GM19099 (cell line): ENCODE results near the gene CPXM1.

ENCODE experiments used
- POLR2A ChIP-seq: IDR thresholded peaks from 3 replicates; pipeline ENCODE4 v1.6.1; 2011; ENCODE audit warnings: low read depth; ENCODE audit not compliant: insufficient read length; ENCODE audit errors: extremely low read depth

Gene CPXM1

GRCh38 chr20:2834401-2835110 lies 34.1 kb upstream of the CPXM1 start:
- TF ChIP-seq POLR2A, result no peak

GRCh38 chr20:2833761-2834160 lies 33.3 kb upstream of the CPXM1 start:
- no peak for TF ChIP-seq POLR2A

- TF ChIP-seq POLR2A, result no peak
These were observed 28.9 kb upstream of the CPXM1 start for GRCh38 chr20:2829376-2829775.

GRCh38 chr20:2826655-2827054 lies 26.2 kb upstream of the CPXM1 start:
- TF ChIP-seq POLR2A, result no peak

GRCh38 chr20:2825761-2826160 lies 25.3 kb upstream of the CPXM1 start:
- no peak for TF ChIP-seq POLR2A

GRCh38 chr20:2822073-2822472 lies 21.6 kb upstream of the CPXM1 start:
- no peak for TF ChIP-seq POLR2A

- no peak for TF ChIP-seq POLR2A
These were observed 20.8 kb upstream of the CPXM1 start for GRCh38 chr20:2820896-2821869.

- TF ChIP-seq POLR2A, result no peak
These were observed 19.9 kb upstream of the CPXM1 start for GRCh38 chr20:2820084-2820895.

- no peak for TF ChIP-seq POLR2A
These were observed 17.6 kb upstream of the CPXM1 start for GRCh38 chr20:2817891-2818595.

GRCh38 chr20:2817341-2817726 lies 16.9 kb upstream of the CPXM1 start:
- no peak for TF ChIP-seq POLR2A

GRCh38 chr20:2816583-2817340 lies 16.3 kb upstream of the CPXM1 start:
- TF ChIP-seq POLR2A, result no peak

- no peak for TF ChIP-seq POLR2A
These were observed 15.7 kb upstream of the CPXM1 start, which contains the start of gene TMEM239 for GRCh38 chr20:2816030-2816582. Gene TMEM239, plus strand, starts transcription at chr20:2816364. Its CDS starts 191 bp downstream, at chr20:2816555.

GRCh38 chr20:2815242-2815900 lies 14.9 kb upstream of the CPXM1 start:
- no peak for TF ChIP-seq POLR2A

- no peak for TF ChIP-seq POLR2A
These were observed 14.2 kb upstream of the CPXM1 start, which contains the start of gene C20orf141 for GRCh38 chr20:2814587-2815051. Gene C20orf141, plus strand, starts transcription at chr20:2814987. Its CDS starts 198 bp downstream, at chr20:2815185.
